Upper lobe of left lung (tissue), 6 donors: Measurements from ENCODE around the gene BEND6. TPM values are rescaled to one million over a fixed set of nuclear protein-coding genes. Genes with fewer than 3 reads are reported as not detected.

Experiments used
- ATAC-seq, 2 donors: fragments of 200-7000 bp; cut with Tn5 transposase; one replicate each; pipeline ENCODE4 v1.9.1; 2022; ENCODE audit warnings: mild to moderate bottlenecking in 2 of 2, moderate library complexity in 2 of 2; ENCODE audit not compliant: low FRiP score in 2 of 2
- DNase-seq, 2 donors: peaks; one replicate each; pipeline ENCODE4 v3.0.0-alpha.2; 2019 to 2020
- H3K27ac ChIP-seq, 4 donors: fragments of 200-600 bp; sonication (generic); one replicate each; pipeline ENCODE4 v1.5.1; 2016 to 2019
- H3K27me3 ChIP-seq, 4 donors: fragments of 200-600 bp; sonication (generic); one replicate each; pipeline ENCODE4 v1.5.1; 2017 to 2019
- H3K36me3 ChIP-seq, 4 donors: fragments of 200-600 bp; sonication (generic); one replicate each; pipeline ENCODE4 v1.5.1; 2016 to 2019
- H3K4me1 ChIP-seq, 4 donors: fragments of 200-600 bp; sonication (generic); one replicate each; pipeline ENCODE4 v1.5.1; 2018 to 2019
- H3K4me3 ChIP-seq, 4 donors: fragments of 200-600 bp; sonication (generic); one replicate each; pipeline ENCODE4 v1.5.1; 2017 to 2019; ENCODE audit warnings: mild to moderate bottlenecking in 2 of 4, moderate library complexity in 1 of 4
- H3K9me3 ChIP-seq, 4 donors: fragments of 200-600 bp; sonication (generic); one replicate each; pipeline ENCODE4 v1.5.1; 2018 to 2019
- CTCF ChIP-seq, 6 experiments: fragments of 450-650 bp in 4 of 6; fragments of 200-600 bp in 2 of 6; sonication (generic) in 2 of 6; IDR thresholded peaks; one replicate each; pipeline ENCODE4 v1.5.1; 2016 to 2019; ENCODE audit warnings: antibody characterized with exemption in 6 of 6
- EP300 ChIP-seq, 4 donors: sonication (generic); formaldehyde crosslinking; IDR thresholded peaks; one replicate each; pipeline ENCODE4 v1.5.1; 2017; ENCODE audit warnings: antibody characterized with exemption in 4 of 4, control low read depth in 2 of 4
- POLR2A ChIP-seq, 4 donors: fragments of 450-650 bp; IDR thresholded peaks; one replicate each; pipeline ENCODE4 v1.5.1; 2016 to 2017; ENCODE audit warnings: antibody characterized with exemption in 4 of 4, mild to moderate bottlenecking in 2 of 4
- POLR2AphosphoS5 ChIP-seq, 2 donors: sonication (generic); formaldehyde crosslinking; IDR thresholded peaks; one replicate each; pipeline ENCODE4 v1.5.1; 2017; ENCODE audit warnings: antibody characterized with exemption in 2 of 2
- small RNA-seq, 4 donors: library from RNA; depleted of rRNA; stranded (forward); fragments of <200 nt; gene quantifications; one replicate each; pipeline ENCODE3, GENCODE V24; 2016
- total RNA-seq, 6 donors: library from RNA; depleted of rRNA in 4 of 6; stranded (reverse); fragments of >200 nt in 4 of 6; gene quantifications; one replicate each; pipeline versions ENCODE4 v1.1.0 to v1.2.1, GENCODE V29; 2016 to 2021
- donor health status: DM: no; HTN: no; CAD: no; lungs with moderate emphysema.
- donor health status: DM: no; HTN: yes; CAD: no; lungs with severe emphysema.

BEND6 gene
- total RNA-seq, 6 donors from 2014 or later = 0.29 to 1.1 (median 0.30) TPM; not detected in 3

- H3K9me3 ChIP-seq = no peaks in the 10 kb centered on the region
- H3K36me3 ChIP-seq = no peaks in the 10 kb centered on the region
- H3K4me1 ChIP-seq = no peaks in the 10 kb centered on the region
- no peak for ATAC-seq
- no peak overlapping the region for H3K27ac ChIP-seq
- no peak for TF ChIP-seq POLR2AphosphoS5 (IDR thresholded peaks at IDR 0.05)
- no peak for TF ChIP-seq EP300 (IDR thresholded peaks at IDR 0.05)
- no peak for TF ChIP-seq POLR2A (IDR thresholded peaks at IDR 0.05)
- no peak for TF ChIP-seq CTCF (IDR thresholded peaks at IDR 0.05)
- H3K4me3 ChIP-seq = no peak overlapping the region
- no peaks in the 10 kb centered on the region for H3K27me3 ChIP-seq
- no peak for DNase-seq
These were observed 120.2 kb downstream of the BEND6 start for GRCh38 chr6:57075092-57075491.

Small RNA genes lying within 50 kb of the gene (small RNA-seq; reads per million reads assigned to genes)
- gene FTH1P15 (0 reads per million in 4 donors), gene RNU6-626P (0 reads per million in 4 donors)

Other genes starting within 250 kb of the BEND6 start
- gene KIAA1586, start 91.6 kb downstream of the BEND6 start, total RNA-seq = 10 to 100 TPM in 2 of 6 donors, 1 to 10 TPM in 4; 2.7 to 11.3 (median 7.5) TPM
- 100 to 1,000 TPM in 1 of 6 donors, 10 to 100 TPM in 5; 39.7 to 117 (median 42.8) TPM for gene ZNF451, start 135.1 kb downstream of the BEND6 start, total RNA-seq
- gene BAG2, start 217.2 kb downstream of the BEND6 start, total RNA-seq = 1 to 10 TPM; 2.1 to 7.4 (median 4.4) TPM